ENCODE measurements around the gene GPC5.

Gene GPC5

GRCh38 chr13:91960947-91961346, 562.5 kb downstream of the GPC5 start:
- no peaks in the 10 kb centered on the region for H3K4me1 ChIP-seq (ENCODE audit: insufficient read depth, low read length, severe bottlenecking)
- H4K20me1 ChIP-seq (ENCODE audit: insufficient read depth, low read length), result no peaks in the 10 kb centered on the region
- no peak overlapping the region for H3K27ac ChIP-seq (ENCODE audit: low read depth, low read length, poor library complexity, severe bottlenecking)
- H3K27me3 ChIP-seq (ENCODE audit: insufficient read depth, low read length), result no peaks in the 10 kb centered on the region
- no peaks in the 10 kb centered on the region for H3F3A ChIP-seq (ENCODE audit: insufficient read depth, low read length)
- H3K36me3 ChIP-seq (ENCODE audit: insufficient read depth, low read length), result no peaks in the 10 kb centered on the region
- no peaks in the 10 kb centered on the region for H3K79me2 ChIP-seq (ENCODE audit: insufficient read depth, low read length)
- H3K9me2 ChIP-seq (ENCODE audit: low read depth, low read length), result no peaks in the 10 kb centered on the region
- no peak overlapping the region for H2AFZ ChIP-seq (ENCODE audit: low read length)
- TF ChIP-seq EZH2 (IDR thresholded peaks at IDR 0.05; ENCODE audit: borderline replicate concordance, low read length) (no peak), CTCF (IDR thresholded peaks at IDR 0.05; ENCODE audit: low read length) (no peak)
- H3K9ac ChIP-seq (ENCODE audit: low read length), result no peak overlapping the region
- H3K9me3 ChIP-seq (ENCODE audit: low read length), result no peaks in the 10 kb centered on the region
- no peak overlapping the region for H3K4me2 ChIP-seq (ENCODE audit: low read length)
- H3K4me3 ChIP-seq (ENCODE audit: low read depth, low read length, poor library complexity, severe bottlenecking), result no peak overlapping the region

- H3K9me2 ChIP-seq (ENCODE audit: low read depth, low read length), result no peaks in the 10 kb centered on the region
These were observed 564.5 kb downstream of the GPC5 start for GRCh38 chr13:91962946-91963345.

GRCh38 chr13:91965511-91965910, 567.1 kb downstream of the GPC5 start:
- no peak overlapping the region for H3K27ac ChIP-seq (ENCODE audit: low read depth, low read length, poor library complexity, severe bottlenecking)
- H2AFZ ChIP-seq (ENCODE audit: low read length), result no peak overlapping the region
- no peaks in the 10 kb centered on the region for H3F3A ChIP-seq (ENCODE audit: insufficient read depth, low read length)
- TF ChIP-seq EZH2 (IDR thresholded peaks at IDR 0.05; ENCODE audit: borderline replicate concordance, low read length), result no peak
- no peak for TF ChIP-seq CTCF (IDR thresholded peaks at IDR 0.05; ENCODE audit: low read length)
- H3K4me2 ChIP-seq (ENCODE audit: low read length), result no peak overlapping the region
- H3K9me3 ChIP-seq (ENCODE audit: low read length), result no peaks in the 10 kb centered on the region
- no peaks in the 10 kb centered on the region for H3K36me3 ChIP-seq (ENCODE audit: insufficient read depth, low read length)
- H3K4me3 ChIP-seq (ENCODE audit: low read depth, low read length, poor library complexity, severe bottlenecking), result no peak overlapping the region
- H4K20me1 ChIP-seq (ENCODE audit: insufficient read depth, low read length), result no peaks in the 10 kb centered on the region
- no peaks in the 10 kb centered on the region for H3K4me1 ChIP-seq (ENCODE audit: insufficient read depth, low read length, severe bottlenecking)
- no peaks in the 10 kb centered on the region for H3K79me2 ChIP-seq (ENCODE audit: insufficient read depth, low read length)
- H3K27me3 ChIP-seq (ENCODE audit: insufficient read depth, low read length), result no peaks in the 10 kb centered on the region
- no peaks in the 10 kb centered on the region for H3K9me2 ChIP-seq (ENCODE audit: low read depth, low read length)
- H3K9ac ChIP-seq (ENCODE audit: low read length), result no peak overlapping the region

More at GRCh38 chr13:91962946-91963345, 564.5 kb downstream of the GPC5 start:
- Histone ChIP-seq H3K4me3 (ENCODE audit: low read depth, low read length, poor library complexity, severe bottlenecking) (no peak overlapping the region), H3F3A (ENCODE audit: insufficient read depth, low read length) (no peaks in the 10 kb centered on the region), H3K9ac (ENCODE audit: low read length) (no peak overlapping the region), H3K4me2 (ENCODE audit: low read length) (no peak overlapping the region), H3K4me1 (ENCODE audit: insufficient read depth, low read length, severe bottlenecking) (no peaks in the 10 kb centered on the region), H3K79me2 (ENCODE audit: insufficient read depth, low read length) (no peaks in the 10 kb centered on the region), H4K20me1 (ENCODE audit: insufficient read depth, low read length) (no peaks in the 10 kb centered on the region), H2AFZ (ENCODE audit: low read length) (no peak overlapping the region), H3K9me3 (ENCODE audit: low read length) (no peaks in the 10 kb centered on the region), H3K27ac (ENCODE audit: low read depth, low read length, poor library complexity, severe bottlenecking) (no peak overlapping the region), H3K36me3 (ENCODE audit: insufficient read depth, low read length) (no peaks in the 10 kb centered on the region), H3K27me3 (ENCODE audit: insufficient read depth, low read length) (no peaks in the 10 kb centered on the region)
- TF ChIP-seq EZH2 (IDR thresholded peaks at IDR 0.05; ENCODE audit: borderline replicate concordance, low read length) (no peak), CTCF (IDR thresholded peaks at IDR 0.05; ENCODE audit: low read length) (no peak)

All from OCI-LY1 (cell line).